ENCODE data around the gene SF3B4. TPM values are rescaled to one million over a fixed set of nuclear protein-coding genes. Genes with fewer than 3 reads are reported as not detected.

SF3B4 gene
- total and polyA plus RNA-seq, 2 of the 13 experiments (the other 11 are each of a cell fraction or from before 2014, with no cell fraction given): 13.8 to 14.8 TPM

DNA sequence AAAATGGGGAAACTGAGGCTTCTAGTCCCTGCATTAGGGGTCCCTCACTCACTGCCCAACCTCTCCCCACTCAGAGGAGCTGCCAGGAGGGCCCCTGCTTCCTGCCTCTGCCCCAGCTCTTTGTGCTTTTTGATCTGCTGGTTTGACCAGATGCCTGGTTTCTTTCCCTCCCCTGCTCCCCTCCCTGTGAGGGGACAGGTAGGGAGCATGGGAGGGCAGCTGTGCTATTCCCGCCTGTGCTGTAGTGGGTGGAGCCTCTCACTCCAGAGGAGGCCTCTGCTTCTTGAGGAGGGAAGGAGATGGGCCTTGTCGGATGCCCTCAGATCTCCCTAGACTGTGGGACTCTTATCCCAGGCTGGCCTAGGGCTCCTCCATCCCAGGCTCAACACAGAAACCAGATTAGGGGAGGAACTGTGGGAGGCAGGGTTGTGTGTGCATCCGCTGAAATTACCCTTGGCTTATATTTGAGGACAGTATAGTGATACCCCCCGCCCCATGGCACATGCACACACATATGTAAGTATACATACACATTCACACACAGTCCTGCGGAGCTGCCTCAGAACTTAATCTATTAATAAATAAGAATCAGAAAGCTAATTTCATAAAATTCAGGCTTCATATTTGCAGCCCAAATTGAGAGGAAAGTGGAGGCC, 23.6 kb downstream of the SF3B4 start (continued):
- TF ChIP-seq, protein P1, sequence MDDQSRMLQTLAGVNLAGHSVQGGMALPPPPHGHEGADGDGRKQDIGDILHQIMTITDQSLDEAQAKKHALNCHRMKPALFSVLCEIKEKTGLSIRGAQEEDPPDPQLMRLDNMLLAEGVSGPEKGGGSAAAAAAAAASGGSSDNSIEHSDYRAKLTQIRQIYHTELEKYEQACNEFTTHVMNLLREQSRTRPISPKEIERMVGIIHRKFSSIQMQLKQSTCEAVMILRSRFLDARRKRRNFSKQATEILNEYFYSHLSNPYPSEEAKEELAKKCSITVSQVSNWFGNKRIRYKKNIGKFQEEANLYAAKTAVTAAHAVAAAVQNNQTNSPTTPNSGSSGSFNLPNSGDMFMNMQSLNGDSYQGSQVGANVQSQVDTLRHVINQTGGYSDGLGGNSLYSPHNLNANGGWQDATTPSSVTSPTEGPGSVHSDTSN (CRISPR knock-in tag; IDR thresholded peaks at IDR 0.05; ENCODE audit: borderline replicate concordance): no peak
- TF ChIP-seq NR2C2 (CRISPR knock-in tag; IDR thresholded peaks at IDR 0.05; ENCODE audit: borderline replicate concordance): no peak
- TF ChIP-seq ZNF850 (CRISPR knock-in tag; conservative IDR thresholded peaks at IDR 0.05): no peak
- no peak for TF ChIP-seq ZNF607 (CRISPR knock-in tag; IDR thresholded peaks at IDR 0.05; ENCODE audit: borderline replicate concordance)
- TF ChIP-seq, protein P2, sequence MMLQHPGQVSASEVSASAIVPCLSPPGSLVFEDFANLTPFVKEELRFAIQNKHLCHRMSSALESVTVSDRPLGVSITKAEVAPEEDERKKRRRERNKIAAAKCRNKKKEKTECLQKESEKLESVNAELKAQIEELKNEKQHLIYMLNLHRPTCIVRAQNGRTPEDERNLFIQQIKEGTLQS (CRISPR knock-in tag; IDR thresholded peaks at IDR 0.05): no peak
- TF ChIP-seq RORA (CRISPR knock-in tag; IDR thresholded peaks at IDR 0.05): no peak
- TF ChIP-seq MTA3 (CRISPR knock-in tag; IDR thresholded peaks at IDR 0.05): no peak
- TF ChIP-seq, protein P3, sequence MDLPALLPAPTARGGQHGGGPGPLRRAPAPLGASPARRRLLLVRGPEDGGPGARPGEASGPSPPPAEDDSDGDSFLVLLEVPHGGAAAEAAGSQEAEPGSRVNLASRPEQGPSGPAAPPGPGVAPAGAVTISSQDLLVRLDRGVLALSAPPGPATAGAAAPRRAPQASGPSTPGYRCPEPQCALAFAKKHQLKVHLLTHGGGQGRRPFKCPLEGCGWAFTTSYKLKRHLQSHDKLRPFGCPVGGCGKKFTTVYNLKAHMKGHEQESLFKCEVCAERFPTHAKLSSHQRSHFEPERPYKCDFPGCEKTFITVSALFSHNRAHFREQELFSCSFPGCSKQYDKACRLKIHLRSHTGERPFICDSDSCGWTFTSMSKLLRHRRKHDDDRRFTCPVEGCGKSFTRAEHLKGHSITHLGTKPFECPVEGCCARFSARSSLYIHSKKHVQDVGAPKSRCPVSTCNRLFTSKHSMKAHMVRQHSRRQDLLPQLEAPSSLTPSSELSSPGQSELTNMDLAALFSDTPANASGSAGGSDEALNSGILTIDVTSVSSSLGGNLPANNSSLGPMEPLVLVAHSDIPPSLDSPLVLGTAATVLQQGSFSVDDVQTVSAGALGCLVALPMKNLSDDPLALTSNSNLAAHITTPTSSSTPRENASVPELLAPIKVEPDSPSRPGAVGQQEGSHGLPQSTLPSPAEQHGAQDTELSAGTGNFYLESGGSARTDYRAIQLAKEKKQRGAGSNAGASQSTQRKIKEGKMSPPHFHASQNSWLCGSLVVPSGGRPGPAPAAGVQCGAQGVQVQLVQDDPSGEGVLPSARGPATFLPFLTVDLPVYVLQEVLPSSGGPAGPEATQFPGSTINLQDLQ (CRISPR knock-in tag; IDR thresholded peaks at IDR 0.05): no peak
- no peak for TF ChIP-seq ZNF382 (CRISPR knock-in tag; IDR thresholded peaks at IDR 0.05; ENCODE audit: borderline replicate concordance)

Measured in HepG2 (cell line).